ENCODE data around the gene DCTN4. TPM values are rescaled to one million over a fixed set of nuclear protein-coding genes. Genes with fewer than 3 reads are reported as not detected.

The DCTN4 gene
- total RNA-seq, 4 donors from 2014 or later = 50.1 to 73.1 (median 57.5) TPM

- TF ChIP-seq POLR2A (IDR thresholded peaks at IDR 0.05) (no peak), CTCF (IDR thresholded peaks at IDR 0.05) (no peak)
- DNase-seq (ENCODE audit: low spot score in 2 of 2) = peak in 1 of 2 donors; percentile 23
- intact Hi-C loops (cut with DNase I; ENCODE audit: low total_unique reads) = no loop called here
- H3K4me3 ChIP-seq (ENCODE audit: low read depth, poor library complexity, severe bottlenecking) = no peak within 1 kb of the TSS
- 76 to 79% methylated on average over 7 of the region's 7 CpGs for WGBS, 2 donors
Observed at GRCh38 chr5:150661086-150661485, 97.7 kb downstream of the DCTN4 start, which contains the start of gene MYOZ3. Gene MYOZ3 (plus strand): TSS chr5:150661251. CDS start chr5:150662942, 1,691 bp downstream.

- peak in 1 of 2 donors; percentile 83 for DNase-seq (ENCODE audit: low spot score in 2 of 2)
- H3K4me3 ChIP-seq (ENCODE audit: low read depth, poor library complexity, severe bottlenecking) = no peak overlapping the region
- TF ChIP-seq CTCF (IDR thresholded peaks at IDR 0.05) (no peak), POLR2A (IDR thresholded peaks at IDR 0.05) (no peak)
- intact Hi-C loops (cut with DNase I; ENCODE audit: low total_unique reads) = no loop called here
- 69 to 73% methylated on average over 4 of the region's 4 CpGs for WGBS, 2 donors
Observed at GRCh38 chr5:150660108-150660831, 98.5 kb downstream of the DCTN4 start.

- intact Hi-C loops (cut with DNase I; ENCODE audit: low total_unique reads) = loop anchor here (5.0 to 10.0 kb wide), 2 partner anchors 97 to 195 kb away; no protein-coding TSS in a partner anchor
- no peak for TF ChIP-seq CTCF (IDR thresholded peaks at IDR 0.05)
- no peak for TF ChIP-seq POLR2A (IDR thresholded peaks at IDR 0.05)
- peak in 1 of 2 donors; percentile 80 for DNase-seq (ENCODE audit: low spot score in 2 of 2)
- no peak overlapping the region for H3K4me3 ChIP-seq (ENCODE audit: low read depth, poor library complexity, severe bottlenecking)
- WGBS, 2 donors = 85 to 88% methylated on average over 9 to 11 of the region's 11 CpGs
Observed at GRCh38 chr5:150659360-150660107, 99.3 kb downstream of the DCTN4 start.

- WGBS, 2 donors = 74 to 82% methylated on average over 3 of the region's 3 CpGs
- DNase-seq (ENCODE audit: low spot score in 2 of 2) = peak in 1 of 2 donors; percentile 53
- no peak overlapping the region for H3K4me3 ChIP-seq (ENCODE audit: low read depth, poor library complexity, severe bottlenecking)
- intact Hi-C loops (cut with DNase I; ENCODE audit: low total_unique reads) = loop anchor here (5.0 to 10.0 kb wide), 2 partner anchors 96 to 194 kb away; no protein-coding TSS in a partner anchor
- no peak for TF ChIP-seq CTCF (IDR thresholded peaks at IDR 0.05)
- TF ChIP-seq POLR2A (IDR thresholded peaks at IDR 0.05) = no peak
Observed at GRCh38 chr5:150658699-150659265, 100.0 kb downstream of the DCTN4 start.

Other genes with a start within 250 kb of the DCTN4 start
- gene SYNPO, start 118.4 kb downstream of the DCTN4 start, total RNA-seq = 1 to 10 TPM; 3.8 to 8.5 (median 4.2) TPM
- gene MYOZ3, start 97.8 kb downstream of the DCTN4 start, total RNA-seq = under 1 TPM in 1 of 4 donors, not detected in 3; 0.10 TPM
- 10 to 100 TPM; 27.6 to 38.6 (median 35.9) TPM for gene RBM22, start 58.0 kb downstream of the DCTN4 start, total RNA-seq
- 10 to 100 TPM in 2 of 4 donors, 1 to 10 TPM in 2; 6.2 to 17.6 (median 9.2) TPM for gene SMIM3, start 19.7 kb upstream of the DCTN4 start, total RNA-seq
- under 1 TPM in 1 of 4 donors, not detected in 3; 0.19 TPM for gene IRGM, start 87.5 kb upstream of the DCTN4 start, total RNA-seq
- 1 to 10 TPM in 3 of 4 donors, under 1 TPM in 1; 0.80 to 1.8 (median 1.4) TPM for gene ZNF300, start 146.0 kb upstream of the DCTN4 start, total RNA-seq